Activated naive CD4-positive, alpha-beta T cell treated with Interleukin-2 at 50 U/mL for 16 hours (primary cell): ENCODE measurements around the gene LDB3.

Experiments used
- DNase-seq: peaks from one replicate; pipeline ENCODE4 v3.0.0-alpha.2; 2020

The LDB3 gene

DNA sequence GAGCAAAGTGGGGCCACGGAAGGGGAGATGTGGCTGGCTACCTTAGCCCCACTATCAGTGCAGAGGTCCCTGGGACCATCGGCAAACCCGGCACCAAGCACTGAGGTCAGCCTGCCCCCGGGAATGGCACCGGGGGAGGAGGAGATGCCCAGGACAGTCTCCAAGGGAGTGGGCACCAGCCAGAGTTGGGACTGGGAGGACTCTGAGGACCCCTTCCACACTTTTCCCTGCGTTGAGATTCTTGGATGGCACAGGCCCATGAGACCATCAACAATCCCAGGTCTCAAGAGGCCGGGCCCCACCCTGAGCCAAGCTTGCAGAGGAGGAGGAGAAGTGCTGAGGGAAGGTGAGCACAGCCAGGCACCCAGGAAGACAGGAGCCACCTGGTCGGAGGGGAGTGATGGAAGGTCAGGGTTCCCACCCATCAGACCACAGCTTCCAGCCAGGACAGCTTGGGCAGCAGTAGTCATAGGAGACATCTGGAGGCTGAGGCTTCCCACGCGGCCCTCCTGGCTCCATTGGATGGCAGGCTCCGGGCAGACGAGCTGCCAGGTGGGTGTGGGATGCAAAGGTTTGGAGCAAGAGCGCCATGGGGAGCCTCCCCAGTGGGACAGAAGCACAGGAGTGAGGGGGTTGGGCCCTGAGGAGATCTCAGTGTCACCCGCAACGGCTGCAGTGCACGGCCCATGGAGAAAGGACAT is 16.5 kb upstream of the LDB3 start:
- DNase-seq = no peak

DNA sequence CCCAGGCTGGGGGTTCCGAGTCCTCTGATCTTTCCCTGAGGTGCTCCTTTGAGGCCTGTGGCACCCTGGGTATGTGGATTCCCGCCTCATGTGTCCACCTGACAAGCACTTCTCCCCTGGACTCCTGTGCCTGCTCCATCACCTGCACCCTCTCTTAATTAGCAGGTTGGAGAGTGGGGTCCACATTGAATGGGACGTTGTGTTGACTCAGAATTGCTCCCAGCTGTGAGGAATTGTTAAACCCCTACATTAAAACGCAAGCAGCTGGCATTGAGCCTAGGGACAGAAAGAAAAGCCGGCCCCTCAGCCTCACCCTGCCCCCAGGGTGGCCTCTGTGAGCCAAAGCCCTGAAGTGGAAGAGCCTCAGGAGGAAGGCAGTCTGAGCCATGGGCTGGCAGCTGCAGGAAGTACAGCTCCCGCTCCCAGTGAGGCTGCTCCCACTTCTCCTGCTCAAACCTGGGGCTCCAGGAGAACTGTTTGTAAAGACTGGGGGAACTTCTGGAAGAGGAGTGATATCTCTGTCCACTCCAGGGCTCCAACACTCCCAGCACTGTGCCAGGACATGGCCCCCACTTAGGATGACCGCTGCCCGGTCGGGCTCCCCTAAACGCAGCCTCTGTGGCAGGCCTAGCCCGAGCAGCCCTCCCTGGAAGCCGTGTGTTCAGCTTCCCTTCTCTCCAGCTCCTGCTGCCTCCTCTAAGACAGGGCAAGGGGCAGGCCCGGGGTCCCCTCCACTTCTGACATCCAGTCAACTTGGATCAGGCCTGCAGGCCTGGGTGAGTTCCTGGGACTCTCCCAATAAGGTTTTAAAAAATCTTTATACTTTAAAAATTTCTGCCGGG is 15.7 kb upstream of the LDB3 start:
- no peak for DNase-seq

DNA sequence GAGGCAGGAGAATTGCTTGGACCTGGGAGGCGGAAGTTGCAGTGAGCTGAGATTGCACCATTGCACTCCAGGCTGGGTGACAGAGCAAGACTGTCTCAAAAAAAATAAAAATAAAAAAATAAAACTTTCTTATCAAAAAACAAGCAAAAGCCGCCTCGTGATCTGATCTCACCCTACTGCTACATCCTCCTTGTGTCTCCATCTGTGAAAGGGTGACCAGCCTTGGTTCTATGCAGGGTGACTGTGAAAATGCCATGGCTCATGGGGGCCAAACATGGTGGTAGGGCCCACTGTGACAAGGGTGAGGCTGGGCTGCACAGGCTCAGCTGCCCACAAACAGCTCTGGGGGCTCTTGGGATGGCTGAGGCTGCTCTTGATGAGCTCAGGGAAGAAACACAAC is 14.9 kb upstream of the LDB3 start:
- DNase-seq = no peak

DNA sequence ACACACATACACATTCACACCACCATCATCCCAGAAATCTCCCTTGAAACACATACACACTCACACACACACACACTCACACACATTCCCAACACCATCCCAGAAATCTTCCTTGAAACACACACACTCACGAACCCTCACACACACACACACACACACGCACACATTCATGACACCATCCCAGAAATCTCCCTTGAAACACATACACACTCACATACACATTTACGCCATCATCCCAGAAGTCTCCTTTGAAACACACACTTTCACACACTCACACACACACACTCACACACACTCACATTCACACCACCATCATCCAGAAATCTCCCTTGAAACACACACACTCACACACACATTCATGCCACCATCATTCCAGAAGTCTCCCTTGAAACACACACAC is 14.3 kb upstream of the LDB3 start:
- DNase-seq = no peak

DNA sequence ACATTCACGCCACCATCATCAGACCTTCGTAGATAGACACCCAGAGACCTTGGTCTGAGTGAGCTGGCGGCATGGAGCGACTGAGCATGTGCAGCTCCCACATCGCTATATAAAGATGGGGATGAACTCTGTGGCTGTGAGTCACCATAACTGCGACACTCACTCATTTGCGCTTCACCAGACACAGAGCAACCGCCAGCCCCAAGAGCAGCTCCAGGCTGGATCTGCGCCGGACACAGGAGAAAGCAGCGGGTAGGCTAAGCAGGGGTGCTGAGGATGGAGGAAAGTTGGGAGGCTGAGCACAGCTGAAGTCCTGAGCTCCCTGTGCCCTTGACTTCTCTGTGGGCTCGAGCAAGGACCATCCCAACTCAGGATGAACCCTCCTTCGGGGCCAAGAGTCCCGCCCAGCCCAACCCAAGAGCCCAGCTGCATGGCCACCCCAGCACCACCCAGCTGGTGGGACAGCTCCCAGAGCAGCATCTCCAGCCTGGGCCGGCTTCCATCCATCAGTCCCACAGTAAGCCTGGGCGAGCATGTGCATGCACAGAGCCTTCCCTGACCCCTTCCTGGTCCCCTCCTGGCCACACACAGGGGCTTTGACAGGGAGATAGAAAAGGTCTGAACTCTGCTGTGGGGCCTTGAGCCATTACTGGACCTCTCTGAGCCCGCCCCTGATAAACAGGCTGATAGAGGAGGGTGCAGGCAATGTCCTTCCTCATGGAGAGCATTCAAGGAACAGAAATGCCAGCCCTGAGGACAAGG is 13.7 kb upstream of the LDB3 start, which contains the start of gene OPN4:
TSS of gene OPN4 (plus strand) at position 137 of the 762 bp plus-strand sequence. CDS start at position 374, 237 bp downstream.
- no peak for DNase-seq

DNA sequence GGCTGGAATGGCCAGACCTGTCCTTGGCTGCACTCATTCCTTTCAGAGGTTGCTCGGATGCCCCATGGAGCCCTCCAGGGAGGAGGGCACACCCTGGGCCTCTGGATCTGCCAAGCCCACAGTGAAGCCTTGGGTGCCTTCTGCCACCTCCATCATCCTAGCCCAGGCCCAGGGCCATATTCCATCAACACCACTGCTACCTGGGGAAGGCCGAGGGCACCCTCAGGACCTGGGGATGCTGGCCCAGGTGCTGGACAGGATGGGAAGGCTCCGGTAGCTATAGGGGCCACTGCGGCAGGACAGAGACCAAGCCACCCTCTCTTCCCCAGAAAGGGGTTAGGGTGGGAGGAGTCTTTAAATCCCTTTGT is 13.2 kb upstream of the LDB3 start:
- no peak for DNase-seq

DNA sequence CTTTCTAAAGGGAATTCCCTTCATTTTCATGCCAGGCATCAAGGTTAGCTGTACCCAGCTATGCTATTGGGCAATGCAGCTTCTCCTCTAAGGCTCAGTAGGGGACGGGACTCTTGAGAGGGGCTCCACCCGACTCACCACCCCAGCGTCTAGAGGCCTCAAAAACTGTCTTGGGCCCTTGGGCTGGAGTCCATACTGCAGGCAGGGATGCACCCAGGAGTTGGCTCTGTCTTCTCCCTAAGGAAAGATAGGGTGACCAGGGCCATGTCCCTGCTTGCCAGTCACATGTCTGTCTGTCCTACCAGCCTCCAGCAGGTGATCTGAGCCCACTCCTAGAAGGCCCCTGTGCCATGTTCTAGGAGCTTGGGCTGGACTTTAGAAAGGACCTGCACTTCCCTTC is 12.7 kb upstream of the LDB3 start:
- no peak for DNase-seq

DNA sequence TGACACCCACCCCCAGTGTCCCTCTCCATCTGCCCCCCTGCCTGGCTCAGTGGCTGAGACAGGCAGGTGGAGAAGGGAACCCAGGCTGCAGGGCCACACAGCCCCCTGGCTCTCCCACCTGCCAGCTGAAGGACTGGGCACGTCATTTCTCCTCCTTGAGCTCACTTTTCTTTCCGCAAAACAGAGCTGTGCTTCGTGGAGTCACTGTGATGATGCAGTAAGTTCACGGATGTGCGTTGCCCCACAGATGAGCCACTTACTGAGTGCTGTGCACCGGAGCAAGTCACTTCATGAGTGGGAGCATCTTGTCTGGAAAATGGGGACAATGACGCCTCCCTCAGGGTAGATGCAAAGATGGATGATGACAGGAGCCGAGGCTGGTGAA is 11.3 kb upstream of the LDB3 start:
- no peak for DNase-seq

DNA sequence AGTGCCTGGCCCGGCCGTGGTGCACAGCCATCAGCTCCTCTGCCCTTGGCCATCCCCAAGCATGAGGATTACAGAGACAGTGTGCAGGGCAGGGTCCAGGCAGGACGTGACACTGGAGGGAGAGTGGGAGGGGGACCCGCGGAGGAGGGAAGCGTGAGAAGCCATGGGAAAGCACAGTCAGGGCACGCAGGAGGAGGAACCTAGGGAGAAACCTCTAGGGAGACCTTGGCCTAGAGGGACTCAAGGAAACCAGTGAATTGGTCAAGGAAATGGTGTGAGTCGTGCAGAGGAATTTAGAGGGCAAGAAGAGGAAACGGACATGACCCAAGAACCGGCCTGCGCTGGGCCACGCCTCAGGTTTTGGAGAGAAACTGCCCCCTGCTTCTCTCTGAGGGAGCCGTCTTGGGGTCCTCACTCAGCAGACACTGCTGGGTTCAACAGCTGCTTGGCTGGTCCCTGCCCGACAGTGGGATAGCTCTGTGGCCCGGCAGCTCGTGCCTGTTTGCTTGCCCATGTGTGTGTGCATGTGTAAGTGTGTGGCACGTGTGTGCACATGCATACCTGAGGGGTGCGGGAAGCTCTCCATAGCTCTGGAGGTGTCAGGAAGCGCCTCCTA is 10.8 kb upstream of the LDB3 start:
- DNase-seq = no peak

DNA sequence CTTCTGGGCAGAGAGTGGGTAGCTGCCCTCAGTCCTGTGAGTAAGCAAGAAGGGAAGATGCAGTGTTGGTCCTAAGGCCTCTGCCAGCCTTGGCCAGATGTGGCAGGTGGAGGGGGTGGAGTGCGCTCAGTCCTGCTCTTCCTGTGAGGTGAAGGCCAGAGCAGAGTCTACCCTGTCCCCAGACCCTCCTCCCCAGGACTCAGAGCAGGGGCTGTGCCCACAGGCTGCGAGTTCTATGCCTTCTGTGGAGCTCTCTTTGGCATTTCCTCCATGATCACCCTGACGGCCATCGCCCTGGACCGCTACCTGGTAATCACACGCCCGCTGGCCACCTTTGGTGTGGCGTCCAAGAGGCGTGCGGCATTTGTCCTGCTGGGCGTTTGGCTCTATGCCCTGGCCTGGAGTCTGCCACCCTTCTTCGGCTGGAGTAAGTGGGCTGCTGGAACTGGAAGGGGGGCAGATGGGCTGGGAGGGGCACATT is 10.0 kb upstream of the LDB3 start:
- no peak for DNase-seq

DNA sequence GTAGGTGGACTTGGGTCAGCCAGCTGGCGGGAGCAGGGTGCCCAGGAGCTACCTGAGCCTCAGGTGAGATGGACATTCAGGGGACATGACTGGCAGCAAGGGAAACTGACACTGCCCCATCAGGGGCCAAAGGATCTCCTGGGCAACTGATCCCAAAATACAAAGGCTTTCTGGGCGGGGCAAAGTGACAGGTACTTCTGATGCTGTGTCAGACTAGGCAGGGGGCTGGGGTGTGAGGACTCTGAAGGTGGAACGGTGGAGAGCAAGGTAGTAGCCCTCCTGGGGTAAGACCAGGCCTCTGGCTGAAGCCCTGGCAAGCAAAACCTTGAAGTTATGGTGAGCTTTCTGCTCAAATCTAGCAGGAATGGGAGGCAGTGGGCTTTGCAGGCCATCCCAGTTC is 9.6 kb upstream of the LDB3 start:
- no peak for DNase-seq

DNA sequence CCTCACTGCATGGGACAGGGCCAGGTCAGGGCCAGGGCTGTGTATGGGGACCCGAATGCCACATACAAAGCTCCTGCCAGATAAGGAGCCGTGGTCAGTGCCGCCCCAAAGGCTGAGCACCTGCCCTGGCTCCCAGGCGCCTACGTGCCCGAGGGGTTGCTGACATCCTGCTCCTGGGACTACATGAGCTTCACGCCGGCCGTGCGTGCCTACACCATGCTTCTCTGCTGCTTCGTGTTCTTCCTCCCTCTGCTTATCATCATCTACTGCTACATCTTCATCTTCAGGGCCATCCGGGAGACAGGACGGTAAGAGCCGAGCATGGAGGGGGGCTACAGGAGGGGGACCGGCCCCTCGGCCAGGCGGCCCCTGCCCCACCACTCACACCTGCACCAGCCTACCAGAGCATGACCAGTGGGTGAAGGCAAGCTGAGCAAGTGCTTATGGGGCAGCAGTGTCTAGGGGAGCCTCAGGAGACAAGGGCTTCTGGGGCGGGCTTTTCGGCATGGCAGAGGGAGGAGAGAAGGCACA is 9.1 kb upstream of the LDB3 start:
- DNase-seq = no peak

DNA sequence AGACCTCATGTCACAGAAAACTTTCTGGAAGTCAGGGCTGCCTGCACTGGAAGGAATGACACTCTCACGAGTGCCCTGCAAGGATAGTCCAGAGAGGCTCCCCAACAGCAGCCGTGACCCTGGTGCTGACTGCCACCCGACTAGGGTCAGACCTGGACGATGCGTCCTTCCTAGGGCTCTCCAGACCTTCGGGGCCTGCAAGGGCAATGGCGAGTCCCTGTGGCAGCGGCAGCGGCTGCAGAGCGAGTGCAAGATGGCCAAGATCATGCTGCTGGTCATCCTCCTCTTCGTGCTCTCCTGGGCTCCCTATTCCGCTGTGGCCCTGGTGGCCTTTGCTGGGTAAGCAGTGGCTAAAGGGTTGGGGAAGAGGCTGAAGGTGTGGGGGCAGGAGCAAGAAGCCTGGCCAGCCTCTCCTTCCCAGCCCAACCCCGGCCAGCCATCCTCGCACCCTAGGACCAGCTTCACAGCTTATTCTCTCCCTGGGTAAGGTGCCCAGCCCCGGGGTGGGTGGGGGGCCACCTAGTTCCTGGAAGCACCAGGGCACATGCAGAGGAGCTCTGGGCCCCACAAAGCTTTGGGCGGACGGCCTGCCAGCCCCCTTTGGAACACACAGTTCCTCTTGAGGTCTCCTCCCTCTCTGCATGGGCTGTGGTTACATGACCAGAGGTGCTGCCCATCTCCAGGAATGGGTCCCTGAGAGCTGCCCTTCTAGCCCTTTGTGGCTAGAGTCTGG is 8.4 kb upstream of the LDB3 start:
- no peak for DNase-seq

DNA sequence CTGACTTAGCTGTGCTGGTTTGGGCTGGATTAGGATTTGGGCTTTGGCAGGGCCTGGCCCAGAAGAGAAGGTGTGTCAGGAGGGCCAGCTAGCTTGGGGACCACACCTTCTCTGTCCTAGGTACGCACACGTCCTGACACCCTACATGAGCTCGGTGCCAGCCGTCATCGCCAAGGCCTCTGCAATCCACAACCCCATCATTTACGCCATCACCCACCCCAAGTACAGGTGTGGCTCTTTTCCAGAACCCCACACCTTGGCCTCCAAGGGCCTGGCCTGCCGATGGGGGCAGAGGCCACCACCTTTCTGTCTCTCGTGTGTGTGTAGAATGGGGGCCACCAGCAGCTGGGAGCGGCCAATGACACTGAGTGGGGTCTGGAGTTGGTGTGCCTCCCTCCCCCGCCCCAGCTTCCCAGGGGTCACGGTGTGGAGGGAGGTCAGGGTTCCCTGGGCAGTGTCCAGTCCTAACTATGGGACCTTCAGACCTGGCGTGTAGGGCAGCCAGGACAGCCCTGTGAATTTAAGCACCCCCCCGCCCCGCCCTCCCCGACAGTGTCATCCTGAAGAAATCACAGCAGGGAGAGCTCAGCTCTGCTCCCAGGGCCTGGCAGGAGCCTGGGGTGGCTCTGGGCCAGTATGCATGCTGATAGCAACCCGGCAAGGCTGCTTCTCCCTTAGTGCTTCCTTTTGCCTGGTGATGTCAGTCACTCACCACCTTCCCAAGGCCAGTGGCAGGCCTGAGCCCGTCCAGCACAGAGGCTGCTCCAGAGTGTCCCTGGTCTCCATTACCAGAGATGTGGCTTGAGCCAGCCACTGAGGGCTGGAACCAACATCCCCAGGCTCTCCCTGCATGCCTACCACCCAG is 6.9 kb upstream of the LDB3 start:
- DNase-seq = no peak

DNA sequence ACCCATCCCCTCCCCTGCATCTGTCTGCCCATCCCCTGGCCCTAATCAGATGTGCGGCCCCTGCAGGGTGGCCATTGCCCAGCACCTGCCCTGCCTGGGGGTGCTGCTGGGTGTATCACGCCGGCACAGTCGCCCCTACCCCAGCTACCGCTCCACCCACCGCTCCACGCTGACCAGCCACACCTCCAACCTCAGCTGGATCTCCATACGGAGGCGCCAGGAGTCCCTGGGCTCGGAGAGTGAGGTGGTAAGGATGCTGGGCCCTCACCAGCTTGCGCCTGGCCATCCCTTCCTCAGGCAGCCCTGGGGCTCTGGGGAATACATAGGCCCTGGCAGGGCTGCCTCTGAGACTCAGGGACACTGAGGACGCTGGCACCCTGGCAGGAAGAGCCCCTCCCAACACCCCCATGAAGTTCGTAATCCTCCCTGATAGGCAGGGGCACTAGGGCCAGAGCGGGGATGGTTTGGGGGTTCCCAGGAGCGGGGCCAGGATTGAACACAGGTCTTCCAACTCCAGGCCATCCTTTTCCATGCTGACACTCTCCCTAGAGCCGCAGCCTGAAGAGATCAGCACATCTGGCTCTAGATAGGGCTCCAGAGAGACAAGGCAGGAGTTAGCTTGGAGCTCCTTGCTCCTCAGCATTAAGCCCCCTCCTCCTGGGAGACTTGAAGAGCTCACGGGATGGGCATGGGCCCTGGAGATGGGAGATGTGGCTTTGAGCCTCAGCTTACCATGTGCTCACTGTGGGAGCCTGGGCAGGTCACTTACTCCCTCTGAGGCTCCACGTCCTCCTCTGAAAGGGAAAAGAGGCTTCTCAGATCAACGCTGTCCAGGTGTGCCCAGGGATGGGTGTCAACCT is 5.9 kb upstream of the LDB3 start:
- no peak for DNase-seq

DNA sequence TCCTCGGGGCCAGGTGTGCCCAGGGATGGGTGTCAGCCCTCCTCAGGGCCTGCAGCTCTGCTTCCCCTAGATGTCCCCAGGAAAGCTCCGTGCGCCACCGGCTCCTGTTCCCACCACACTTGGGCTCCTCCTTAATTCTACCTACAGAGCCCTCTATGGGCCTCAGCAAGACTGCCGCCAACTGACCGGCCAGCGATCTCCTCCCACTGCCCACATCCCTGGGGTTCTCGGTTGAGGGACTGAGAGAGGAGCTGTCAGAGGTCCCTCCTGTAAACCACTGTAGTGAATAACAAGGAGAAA is 5.3 kb upstream of the LDB3 start:
- DNase-seq = no peak

DNA sequence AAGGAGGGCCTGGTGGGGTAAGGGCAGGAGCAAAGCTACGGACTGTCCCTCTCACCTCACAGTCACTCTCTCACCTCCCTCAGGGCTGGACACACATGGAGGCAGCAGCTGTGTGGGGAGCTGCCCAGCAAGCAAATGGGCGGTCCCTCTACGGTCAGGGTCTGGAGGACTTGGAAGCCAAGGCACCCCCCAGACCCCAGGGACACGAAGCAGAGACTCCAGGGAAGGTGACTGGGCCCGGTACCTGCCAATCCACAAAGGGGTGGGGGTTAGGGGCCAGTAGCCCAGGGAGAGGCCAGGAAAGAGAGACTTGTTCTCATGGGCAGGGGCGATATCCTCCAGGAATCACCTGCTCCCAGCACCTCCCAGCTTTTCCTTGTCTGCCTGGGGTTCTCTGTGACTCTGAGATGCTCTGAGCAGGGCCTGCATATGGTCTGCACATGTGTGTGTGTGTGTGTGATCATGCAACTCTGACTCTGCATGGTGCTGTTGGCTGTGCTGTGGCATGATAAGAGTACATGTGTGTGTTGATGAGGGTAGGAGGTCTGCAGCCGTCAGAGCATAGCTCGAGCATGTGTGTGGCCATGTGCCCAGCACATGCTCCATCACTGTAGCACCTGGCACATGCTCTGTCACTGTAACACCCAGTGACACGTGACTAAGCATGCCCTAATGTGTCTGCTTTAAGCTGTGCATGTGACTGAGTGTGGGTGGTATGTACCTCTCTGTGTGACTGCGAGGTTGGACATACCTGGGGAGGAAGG is 4.6 kb upstream of the LDB3 start:
- no peak for DNase-seq

DNA sequence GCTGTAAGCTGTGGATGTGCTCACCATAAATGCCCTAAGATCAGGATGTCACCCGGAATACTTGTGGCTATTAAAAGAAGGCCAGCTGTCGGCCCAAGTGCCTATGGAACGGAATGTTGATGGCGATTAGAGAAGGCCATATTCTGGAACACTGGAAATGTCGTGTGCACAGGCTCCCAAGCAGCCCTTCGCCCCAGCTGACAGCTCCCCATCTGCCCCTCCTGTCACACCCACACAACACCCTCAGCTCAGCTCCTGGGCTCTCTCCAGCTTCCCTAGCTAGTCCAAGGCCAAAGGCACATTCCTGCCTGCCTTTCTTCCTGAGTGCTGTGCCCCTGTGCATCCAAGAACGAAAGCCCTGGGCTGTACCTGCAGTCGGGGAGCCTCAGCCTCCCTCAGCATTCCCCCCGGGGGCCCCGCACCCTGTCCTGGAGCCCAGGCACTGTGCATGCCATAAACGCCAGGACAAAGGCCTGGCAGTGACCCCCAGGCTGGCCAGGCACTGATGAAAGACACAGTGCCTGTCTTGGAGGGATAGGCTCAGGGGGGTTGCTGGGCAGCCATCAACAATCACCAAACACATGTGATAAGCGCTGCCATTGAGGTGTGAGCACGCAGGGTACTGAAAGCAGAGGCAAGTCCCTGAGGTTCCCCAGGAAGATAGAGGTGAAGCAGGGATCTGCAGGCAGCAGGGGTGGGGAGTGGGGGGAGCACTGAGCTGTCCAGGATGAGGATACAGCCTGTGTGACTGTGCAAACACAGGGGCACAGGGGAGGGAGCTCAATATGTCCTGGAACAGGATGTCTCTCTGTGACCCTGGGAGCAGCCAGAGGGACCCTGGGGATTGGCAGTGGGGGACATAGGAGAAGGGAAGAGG is 3.7 kb upstream of the LDB3 start:
- DNase-seq = no peak

DNA sequence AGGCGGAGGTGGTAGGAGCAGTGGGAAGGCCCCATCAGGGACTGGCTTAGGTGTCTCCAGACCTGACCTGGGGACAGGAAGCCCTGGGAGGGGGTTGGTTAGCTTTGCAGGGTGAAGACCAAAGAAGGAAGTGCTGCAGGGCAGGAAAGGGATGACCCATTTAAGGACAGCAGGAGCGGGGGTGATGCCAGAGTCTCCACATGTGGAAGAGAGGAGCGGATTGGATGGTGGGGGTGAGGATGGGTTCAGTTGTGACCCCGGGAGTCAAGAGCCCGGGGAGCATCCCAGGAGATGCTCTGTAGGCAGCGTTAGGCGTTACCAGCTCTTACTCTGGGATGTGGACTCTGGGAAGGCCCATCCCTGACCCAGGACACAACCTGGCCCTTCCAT is 3.1 kb upstream of the LDB3 start:
- no peak for DNase-seq
